Mesenchymal stem cell (in vitro differentiated cells and primary cell): ENCODE results near the gene IGSF11.

ENCODE experiments used
- DNase-seq: peaks from one replicate; pipeline ENCODE4 v3.0.0-alpha.2; 2013
- H2AFZ ChIP-seq: one replicate; pipeline ENCODE4 v1.6.1; 2013; ENCODE audit warnings: low read depth, mild to moderate bottlenecking, control low read depth, inconsistent platforms, low read length, moderate library complexity
- H2AK5ac ChIP-seq: 2 replicates; pipeline ENCODE4 v1.6.1; 2013; ENCODE audit warnings: low read length, moderate library complexity, mild to moderate bottlenecking, inconsistent platforms; ENCODE audit not compliant: severe bottlenecking
- H2BK120ac ChIP-seq: one replicate; pipeline ENCODE4 v1.6.1; 2013; ENCODE audit warnings: low read depth, mild to moderate bottlenecking, inconsistent platforms, low read length, moderate library complexity
- H2BK12ac ChIP-seq, 2 experiments: one replicate each; pipeline ENCODE4 v1.6.1; 2013; ENCODE audit warnings: inconsistent platforms in 2 of 2, low read length in 2 of 2, mild to moderate bottlenecking in 2 of 2, moderate library complexity in 2 of 2, control low read depth in 1 of 2
- H2BK15ac ChIP-seq: one replicate; pipeline ENCODE4 v1.6.1; 2013; ENCODE audit warnings: mild to moderate bottlenecking, low read depth, inconsistent platforms; ENCODE audit not compliant: poor library complexity, severe bottlenecking
- H2BK5ac ChIP-seq: 2 replicates; pipeline ENCODE4 v1.6.1; 2013; ENCODE audit warnings: low read depth, mild to moderate bottlenecking, low read length, control low read depth, inconsistent platforms; ENCODE audit not compliant: poor library complexity, severe bottlenecking
- H3K14ac ChIP-seq, 2 experiments: one replicate each; pipeline ENCODE4 v1.6.1; 2013; ENCODE audit warnings: inconsistent platforms in 2 of 2, low read length in 2 of 2, control low read depth in 1 of 2, mild to moderate bottlenecking in 1 of 2, moderate library complexity in 1 of 2
- H3K18ac ChIP-seq, 2 experiments: one replicate each; pipeline ENCODE4 v1.6.1; 2013; ENCODE audit warnings: inconsistent platforms in 2 of 2, low read length in 2 of 2, control low read depth in 1 of 2, low read depth in 1 of 2, mild to moderate bottlenecking in 1 of 2
- H3K23ac ChIP-seq, 2 experiments: one replicate each; pipeline ENCODE4 v1.6.1; 2013; ENCODE audit warnings: inconsistent platforms in 2 of 2, low read length in 2 of 2, mild to moderate bottlenecking in 2 of 2, moderate library complexity in 2 of 2, control low read depth in 1 of 2
- H3K27ac ChIP-seq: 2 replicates; pipeline ENCODE4 v1.5.1; 2013; ENCODE audit warnings: mild to moderate bottlenecking, moderate library complexity, low read length, control low read depth, inconsistent platforms; ENCODE audit not compliant: poor library complexity, severe bottlenecking
- H3K27me3 ChIP-seq, 2 experiments: 2 replicates each; pipeline versions ENCODE4 v1.6.1 to v1.7.0; 2013; ENCODE audit warnings: low read length in 2 of 2, mild to moderate bottlenecking in 2 of 2, moderate library complexity in 2 of 2, control low read depth in 1 of 2, inconsistent platforms in 1 of 2; ENCODE audit not compliant: control insufficient read depth in 1 of 2, insufficient read depth in 1 of 2
- H3K36me3 ChIP-seq, 2 experiments: 2 replicates each; pipeline versions ENCODE4 v1.6.1 to v1.7.0; 2013; ENCODE audit warnings: low read length in 2 of 2, control low read depth in 1 of 2, inconsistent platforms in 1 of 2, low read depth in 1 of 2, mild to moderate bottlenecking in 1 of 2; ENCODE audit not compliant: insufficient read depth in 2 of 2, control insufficient read depth in 1 of 2
- H3K4ac ChIP-seq, 2 experiments: one replicate each; pipeline ENCODE4 v1.6.1; 2013; ENCODE audit warnings: inconsistent platforms in 2 of 2, low read length in 2 of 2, mild to moderate bottlenecking in 2 of 2, moderate library complexity in 2 of 2, control low read depth in 1 of 2, low read depth in 1 of 2
- H3K4me1 ChIP-seq: 2 replicates; pipeline ENCODE4 v1.6.1; 2013; ENCODE audit warnings: low read depth, low read length, control low read depth; ENCODE audit not compliant: control insufficient read depth, insufficient read depth
- H3K4me2 ChIP-seq: 2 replicates; pipeline ENCODE4 v1.6.1; 2013; ENCODE audit warnings: low read length, mild to moderate bottlenecking, inconsistent platforms; ENCODE audit not compliant: poor library complexity, severe bottlenecking
- H3K4me3 ChIP-seq, 2 experiments: 2 replicates each; pipeline versions ENCODE4 v1.5.1 to v1.7.0; 2013; ENCODE audit warnings: low read length in 2 of 2, mild to moderate bottlenecking in 2 of 2, control low read depth in 1 of 2, low read depth in 1 of 2; ENCODE audit not compliant: insufficient read depth in 1 of 2
- H3K79me1 ChIP-seq: replicated peaks from 2 replicates; pipeline ENCODE4 v1.6.1; 2013; ENCODE audit warnings: mild to moderate bottlenecking, control low read depth, low read length, inconsistent platforms; ENCODE audit not compliant: poor library complexity, severe bottlenecking
- H3K9ac ChIP-seq: 2 replicates; pipeline ENCODE4 v1.7.0; 2013; ENCODE audit warnings: mild to moderate bottlenecking, low read length, moderate library complexity
- H3K9me3 ChIP-seq: 2 replicates; pipeline ENCODE4 v1.7.0; 2013; ENCODE audit warnings: mild to moderate bottlenecking, low read length; ENCODE audit not compliant: control insufficient read depth
- H4K8ac ChIP-seq: one replicate; pipeline ENCODE4 v1.6.1; 2013; ENCODE audit warnings: inconsistent platforms, mild to moderate bottlenecking, low read length, moderate library complexity
- H4K91ac ChIP-seq: one replicate; pipeline ENCODE4 v1.6.1; 2013; ENCODE audit warnings: mild to moderate bottlenecking, low read length, inconsistent platforms
- WGBS: methylation state at CpG from one replicate; pipeline ENCODE4 v1.1.7; 2013; ENCODE audit warnings: mixed read lengths; 5-methylcytosine and 5-hydroxymethylcytosine counted together

IGSF11 gene

GRCh38 chr3:118850687-118851086 is 184.0 kb downstream of the IGSF11 start:
- no peak overlapping the region for H2AFZ ChIP-seq
- no peak overlapping the region for H3K18ac ChIP-seq
- no peak overlapping the region for H3K27ac ChIP-seq
- no peak overlapping the region for H3K4ac ChIP-seq
- no peak overlapping the region for H2AK5ac ChIP-seq
- DNase-seq, result no peak
- H3K27me3 ChIP-seq, result no peaks in the 10 kb centered on the region
- no peak overlapping the region for H3K4me2 ChIP-seq
- H2BK12ac ChIP-seq, result no peak overlapping the region
- H3K36me3 ChIP-seq, result no peaks in the 10 kb centered on the region
- no peaks in the 10 kb centered on the region for H3K79me1 ChIP-seq
- H3K23ac ChIP-seq, result no peak overlapping the region
- no peak overlapping the region for H3K9ac ChIP-seq
- H2BK15ac ChIP-seq, result no peak overlapping the region
- no peaks in the 10 kb centered on the region for H3K9me3 ChIP-seq
- H3K4me3 ChIP-seq, result no peak overlapping the region
- H2BK120ac ChIP-seq, result no peak overlapping the region
- no peak overlapping the region for H4K8ac ChIP-seq
- no peak overlapping the region for H2BK5ac ChIP-seq
- H3K14ac ChIP-seq, result no peak overlapping the region
- H4K91ac ChIP-seq, result no peak overlapping the region
- 83% methylated on average over 10 of the region's 10 CpGs for WGBS
- H3K4me1 ChIP-seq, result no peaks in the 10 kb centered on the region
